Smooth muscle cell (in vitro differentiated cells): Measurements from ENCODE around the gene NT5C3A. TPM values are rescaled to one million over a fixed set of nuclear protein-coding genes. Genes with fewer than 3 reads are reported as not detected.
A peak's percentile ranks its signal among the peaks of the same experiment; 100 is the strongest.

ENCODE experiments used
- DNase-seq: peaks from one replicate; lab custom pipeline; 2025; ENCODE audit not compliant: unreplicated experiment; lab: John Stamatoyannopoulos, UW
- H2AFZ ChIP-seq: fragments of 200-600 bp; sonication (generic); 2 replicates; pipeline ENCODE4 v1.6.0; 2016; ENCODE audit warnings: antibody characterized with exemption, low read depth, mild to moderate bottlenecking
- H3F3A ChIP-seq: fragments of 200-600 bp; sonication (generic); 2 replicates; pipeline ENCODE4 v1.6.0; 2017; ENCODE audit warnings: antibody characterized with exemption, low read depth
- H3K27ac ChIP-seq: fragments of 200-600 bp; sonication (generic); 2 replicates; pipeline ENCODE4 v1.5.1; 2016; ENCODE audit warnings: low read depth, mild to moderate bottlenecking
- H3K27me3 ChIP-seq: fragments of 200-600 bp; sonication (generic); 2 replicates; pipeline ENCODE4 v1.6.1; 2016; ENCODE audit warnings: low read depth, mild to moderate bottlenecking
- H3K36me3 ChIP-seq: fragments of 200-600 bp; sonication (generic); 2 replicates; pipeline ENCODE4 v1.5.1; 2016; ENCODE audit warnings: low read depth
- H3K4me1 ChIP-seq: fragments of 200-600 bp; sonication (generic); 2 replicates; pipeline ENCODE4 v1.5.1; 2016; ENCODE audit warnings: low read depth
- H3K4me2 ChIP-seq: fragments of 200-600 bp; sonication (generic); 2 replicates; pipeline ENCODE4 v1.6.0; 2016; ENCODE audit warnings: mild to moderate bottlenecking
- H3K4me3 ChIP-seq: fragments of 200-600 bp; sonication (generic); 2 replicates; pipeline ENCODE4 v1.5.1; 2016; ENCODE audit warnings: mild to moderate bottlenecking
- H3K79me2 ChIP-seq: fragments of 200-600 bp; sonication (generic); 2 replicates; pipeline ENCODE4 v1.6.0; 2016; ENCODE audit warnings: low read depth, mild to moderate bottlenecking
- H3K9ac ChIP-seq: fragments of 200-600 bp; sonication (generic); 2 replicates; pipeline ENCODE4 v1.6.0; 2016; ENCODE audit warnings: low read depth
- H3K9me3 ChIP-seq: fragments of 200-600 bp; sonication (generic); replicated peaks from 2 replicates; pipeline ENCODE4 v1.5.1; 2016; ENCODE audit warnings: low read depth
- H4K20me1 ChIP-seq: fragments of 200-600 bp; sonication (generic); 2 replicates; pipeline ENCODE4 v1.6.0; 2016; ENCODE audit warnings: low read depth
- CTCF ChIP-seq: fragments of 200-600 bp; sonication (generic); IDR thresholded peaks from 2 replicates; pipeline ENCODE4 v1.5.1; 2017; ENCODE audit warnings: borderline replicate concordance, mild to moderate bottlenecking, antibody characterized with exemption; ENCODE audit not compliant: insufficient read depth, poor library complexity, severe bottlenecking
- whole genome bisulfite sequencing: methylation state at CpG from one replicate; pipeline ENCODE4 v1.1.7; 2016; ENCODE audit warnings: low lambda C conversion rate; 5-methylcytosine and 5-hydroxymethylcytosine counted together
- polyA plus RNA-seq: library from polyadenylated mRNA; unstranded; fragments of >200 nt; fragmentation: Nextera tagmentation; extraction: Ambion mirVana; gene quantifications from 2 replicates; pipeline ENCODE4 v1.2.1, GENCODE V29; 2016
- total RNA-seq: library from RNA; depleted of rRNA; stranded (reverse); fragments of >200 nt; gene quantifications from 2 replicates; pipeline ENCODE4 v1.2.3, GENCODE V29; 2014

NT5C3A gene
- total and polyA plus RNA-seq, 2 experiments from 2014 or later: 12.9 to 25.4 TPM

DNA sequence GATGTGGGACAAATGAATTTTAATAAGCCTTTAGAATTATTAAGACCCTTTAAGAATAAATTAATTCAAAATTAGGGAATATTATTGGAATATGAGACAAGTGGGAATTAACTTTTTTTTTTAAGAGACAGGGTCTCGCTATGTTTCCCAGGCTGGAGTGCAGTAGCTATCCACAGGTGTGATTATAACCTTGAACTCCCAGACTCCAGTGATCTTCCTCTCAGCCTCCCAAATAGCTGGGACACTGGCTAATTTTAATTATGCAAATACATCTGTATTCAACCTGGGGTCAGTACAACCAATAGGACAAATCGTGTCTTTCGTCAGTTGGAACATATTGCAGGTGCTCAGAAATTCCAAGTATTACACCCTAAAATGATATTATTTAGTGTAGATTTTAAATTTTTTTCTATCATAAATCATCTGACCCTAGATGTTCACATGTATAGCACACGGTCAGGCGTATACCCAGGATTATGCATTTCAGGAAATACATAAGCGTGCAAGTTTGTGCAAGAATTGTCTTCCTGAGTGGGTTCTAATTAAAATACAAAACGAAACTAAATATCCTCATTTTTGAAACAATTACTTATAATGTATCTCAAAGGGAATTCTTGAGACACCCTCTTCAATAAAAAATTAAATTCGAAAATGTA is 1.2 kb downstream of the NT5C3A start:
- H3F3A ChIP-seq: no peaks in the 10 kb centered on the region
- 41% methylated on average over 8 of the region's 8 CpGs for WGBS
- H3K4me1 ChIP-seq: peaks cover 22% of the 10 kb centered on the region
- peaks cover 19% of the 10 kb centered on the region for H4K20me1 ChIP-seq
- peak overlapping the region; percentile 92 for H2AFZ ChIP-seq
- no peaks in the 10 kb centered on the region for H3K9me3 ChIP-seq
- H3K9ac ChIP-seq: peak overlapping the region; percentile 80
- no peaks in the 10 kb centered on the region for H3K36me3 ChIP-seq
- H3K27me3 ChIP-seq: no peaks in the 10 kb centered on the region
- DNase-seq: no peak
- peak overlapping the region; percentile 94 for H3K4me2 ChIP-seq
- H3K79me2 ChIP-seq: peaks cover 54% of the 10 kb centered on the region
- H3K4me3 ChIP-seq: peak overlapping the region; percentile 81
- peak overlapping the region; percentile 76 for H3K27ac ChIP-seq
- TF ChIP-seq CTCF: no peak

- WGBS: 67% methylated on average over 4 of the region's 4 CpGs
- H3K27ac ChIP-seq: no peak overlapping the region
- H3K4me2 ChIP-seq: no peak overlapping the region
- no peaks in the 10 kb centered on the region for H3K9me3 ChIP-seq
- H3K4me3 ChIP-seq: no peak overlapping the region
- H3F3A ChIP-seq: no peaks in the 10 kb centered on the region
- H3K27me3 ChIP-seq: no peaks in the 10 kb centered on the region
- no peak for TF ChIP-seq CTCF
- no peak overlapping the region for H2AFZ ChIP-seq
- H3K4me1 ChIP-seq: peaks cover 22% of the 10 kb centered on the region
- no peak for DNase-seq
- H3K79me2 ChIP-seq: peaks cover 70% of the 10 kb centered on the region
- peaks cover 24% of the 10 kb centered on the region for H4K20me1 ChIP-seq
- H3K36me3 ChIP-seq: no peaks in the 10 kb centered on the region
- H3K9ac ChIP-seq: no peak overlapping the region
Measured at GRCh38 chr7:33059635-33060034, 2.9 kb downstream of the NT5C3A start.

GRCh38 chr7:33055158-33055557 is 7.4 kb downstream of the NT5C3A start:
- Histone ChIP-seq H3K27me3 (no peaks in the 10 kb centered on the region), H3K27ac (no peak overlapping the region), H3K9ac (no peak overlapping the region), H3K36me3 (no peaks in the 10 kb centered on the region), H3F3A (no peaks in the 10 kb centered on the region), H3K79me2 (peaks cover 86% of the 10 kb centered on the region), H3K4me1 (no peaks in the 10 kb centered on the region), H3K4me3 (no peak overlapping the region), H3K9me3 (no peaks in the 10 kb centered on the region), H2AFZ (no peak overlapping the region), H4K20me1 (peaks cover 47% of the 10 kb centered on the region), H3K4me2 (no peak overlapping the region)
- no peak for DNase-seq
- no peak for TF ChIP-seq CTCF
- 97% methylated on average over 5 of the region's 5 CpGs for WGBS
